Mesothelial cell of epicardium (in vitro differentiated cells): ENCODE measurements around the gene ZNF124. TPM values are rescaled to one million over a fixed set of nuclear protein-coding genes. Genes with fewer than 3 reads are reported as not detected.

ENCODE experiments used
- DNase-seq, 2 experiments: peaks; one replicate each; pipeline ENCODE4 v3.0.0; 2021; ENCODE audit warnings: low spot score in 2 of 2; ENCODE audit not compliant: unreplicated experiment in 2 of 2
- H3K27ac Mint-ChIP-seq: 2 replicates; pipeline ENCODE4 v1.8.0; 2021; ENCODE audit warnings: mixed read lengths
- H3K27me3 Mint-ChIP-seq: 2 replicates; pipeline ENCODE4 v1.8.0; 2021; ENCODE audit warnings: low read depth, mixed read lengths
- H3K36me3 Mint-ChIP-seq: 2 replicates; pipeline ENCODE4 v1.8.0; 2021; ENCODE audit warnings: mixed read lengths
- H3K4me1 Mint-ChIP-seq: 2 replicates; pipeline ENCODE4 v1.8.0; 2021; ENCODE audit warnings: mixed read lengths
- H3K4me3 Mint-ChIP-seq: 2 replicates; pipeline ENCODE4 v1.8.0; 2021; ENCODE audit warnings: mild to moderate bottlenecking, moderate library complexity, mixed read lengths
- H3K9me3 Mint-ChIP-seq: 2 replicates; pipeline ENCODE4 v1.8.0; 2021; ENCODE audit warnings: mixed read lengths
- CTCF ChIP-seq: fragments of 200-600 bp; sonication (generic); IDR thresholded peaks from one replicate; pipeline ENCODE4 v1.5.0; 2021; ENCODE audit warnings: antibody characterized with exemption; ENCODE audit not compliant: unreplicated experiment
- total RNA-seq: library from RNA; stranded (reverse); gene quantifications from 3 replicates; pipeline ENCODE4 v1.2.1, GENCODE V29; 2021

Gene ZNF124
- total RNA-seq, 1 donor from 2014 or later: 114 TPM

- DNase-seq: no peak
- no peak for TF ChIP-seq CTCF
- Mint-ChIP-seq H3K9me3 (peaks cover 15% of the 10 kb centered on the region), H3K4me1 (no peaks in the 10 kb centered on the region), H3K27me3 (no peaks in the 10 kb centered on the region), H3K36me3 (peaks cover 46% of the 10 kb centered on the region), H3K4me3 (no peak overlapping the region), H3K27ac (peak overlapping the region; percentile 8)
Measured at GRCh38 chr1:247198781-247199180, 27.0 kb upstream of the ZNF124 start.

- Mint-ChIP-seq H3K27ac (no peak overlapping the region), H3K9me3 (peaks cover 55% of the 10 kb centered on the region), H3K4me1 (no peaks in the 10 kb centered on the region), H3K36me3 (peaks cover 76% of the 10 kb centered on the region), H3K27me3 (no peaks in the 10 kb centered on the region), H3K4me3 (no peak overlapping the region)
- DNase-seq: no peak
- TF ChIP-seq CTCF: peak; percentile 15
Measured at GRCh38 chr1:247193958-247194357, 22.1 kb upstream of the ZNF124 start.

- H3K27ac Mint-ChIP-seq: no peak overlapping the region
Measured at GRCh38 chr1:247189981-247190798, 18.4 kb upstream of the ZNF124 start.

GRCh38 chr1:247185667-247186066, 13.8 kb upstream of the ZNF124 start:
- TF ChIP-seq CTCF: no peak
- Mint-ChIP-seq H3K36me3 (peaks cover 46% of the 10 kb centered on the region), H3K4me3 (no peak overlapping the region), H3K4me1 (no peaks in the 10 kb centered on the region), H3K27me3 (no peaks in the 10 kb centered on the region), H3K9me3 (peaks cover 47% of the 10 kb centered on the region), H3K27ac (no peak overlapping the region)
- DNase-seq: no peak

More at GRCh38 chr1:247189981-247190798, 18.4 kb upstream of the ZNF124 start:
- TF ChIP-seq CTCF: no peak
- Mint-ChIP-seq H3K36me3 (peaks cover 71% of the 10 kb centered on the region), H3K4me3 (no peak overlapping the region), H3K9me3 (peaks cover 65% of the 10 kb centered on the region), H3K4me1 (no peaks in the 10 kb centered on the region), H3K27me3 (no peaks in the 10 kb centered on the region)
- no peak for DNase-seq

GRCh38 chr1:247184254-247184653, 12.4 kb upstream of the ZNF124 start:
- peaks cover 31% of the 10 kb centered on the region for H3K36me3 Mint-ChIP-seq
- no peaks in the 10 kb centered on the region for H3K4me1 Mint-ChIP-seq
- no peak for TF ChIP-seq CTCF
- H3K27ac Mint-ChIP-seq: no peak overlapping the region
- no peaks in the 10 kb centered on the region for H3K27me3 Mint-ChIP-seq
- H3K9me3 Mint-ChIP-seq: peaks cover 33% of the 10 kb centered on the region
- H3K4me3 Mint-ChIP-seq: no peak overlapping the region
- DNase-seq: no peak
